Measurements from ENCODE around the gene CDKN2C.
"Not testable (repeated sequence)": the region's sequence is repeated elsewhere in the genome, so short reads cannot be mapped to it uniquely, and the experiment has no call there.

Gene CDKN2C

DNA sequence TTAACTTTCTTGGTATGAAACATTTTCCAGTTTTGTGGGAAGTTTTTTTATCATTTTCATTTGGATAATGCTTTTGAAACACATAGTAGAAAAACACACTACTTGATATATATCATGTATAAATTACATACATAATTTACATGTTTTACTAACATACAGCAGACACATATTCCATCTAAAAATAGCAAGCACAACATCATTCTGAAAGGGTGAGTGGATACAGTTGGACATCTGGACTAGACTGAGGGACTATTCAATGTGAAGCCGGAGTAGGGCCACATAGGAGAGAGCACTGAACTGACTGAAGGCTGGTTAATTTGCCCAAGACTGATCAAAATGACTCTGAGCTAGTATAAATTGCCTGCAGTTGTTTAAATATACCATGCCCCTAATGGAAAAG is 11.7 kb downstream of the CDKN2C start:
- DNase-seq: peak; percentile 75

- peak; percentile 53 for DNase-seq
Measured at GRCh38 chr1:50982611-50983010, 12.6 kb downstream of the CDKN2C start.

- DNase-seq: no peak
Measured at GRCh38 chr1:50983219-50983802, 13.3 kb downstream of the CDKN2C start.

- peak; percentile 76 for DNase-seq
Measured at GRCh38 chr1:50985094-50985493, 15.0 kb downstream of the CDKN2C start.

- no peak for DNase-seq
Measured at GRCh38 chr1:50986653-50987052, 16.6 kb downstream of the CDKN2C start.

DNA sequence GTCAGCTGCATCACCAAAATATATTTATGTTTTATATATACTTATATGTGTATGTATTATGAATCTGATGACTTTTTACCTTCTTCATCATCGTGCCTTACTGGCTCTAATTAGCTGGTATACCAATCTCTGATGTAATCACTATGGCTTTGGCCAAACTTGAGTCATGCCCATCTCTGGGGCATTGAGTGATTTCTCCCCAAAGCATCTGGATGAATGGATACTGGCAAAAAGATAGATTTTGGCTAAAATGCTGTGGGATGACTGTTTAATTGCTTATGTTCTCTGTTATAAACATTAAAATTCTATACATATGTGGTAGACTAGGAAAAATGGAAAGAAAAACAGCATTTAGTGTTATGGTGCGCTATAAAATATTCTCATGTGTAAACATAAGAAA is 19.6 kb downstream of the CDKN2C start:
- DNase-seq: no peak

- DNase-seq: no peak
Measured at GRCh38 chr1:50992532-50993318, 22.7 kb downstream of the CDKN2C start.

DNA sequence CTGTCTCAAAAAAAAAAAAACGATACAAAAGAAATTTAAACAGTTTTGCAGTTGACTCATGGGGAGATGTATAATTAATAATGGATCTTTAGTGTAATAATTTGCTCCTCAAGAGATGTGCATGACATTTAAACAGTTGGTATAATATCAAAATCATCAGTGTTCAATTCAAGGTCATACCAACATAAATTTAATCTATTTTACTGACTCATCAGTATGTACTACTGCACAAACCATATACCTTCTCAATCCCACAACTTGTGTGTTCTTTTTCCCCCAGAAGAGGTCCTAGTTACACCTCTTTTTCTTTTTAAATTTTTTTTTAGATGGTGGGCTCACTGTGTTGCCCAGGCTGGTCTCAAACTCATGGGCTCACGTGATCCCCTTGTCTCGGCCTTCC is 23.6 kb downstream of the CDKN2C start:
- DNase-seq: no peak

- no peak for DNase-seq
Measured at GRCh38 chr1:50994997-50995396, 25.0 kb downstream of the CDKN2C start.

DNA sequence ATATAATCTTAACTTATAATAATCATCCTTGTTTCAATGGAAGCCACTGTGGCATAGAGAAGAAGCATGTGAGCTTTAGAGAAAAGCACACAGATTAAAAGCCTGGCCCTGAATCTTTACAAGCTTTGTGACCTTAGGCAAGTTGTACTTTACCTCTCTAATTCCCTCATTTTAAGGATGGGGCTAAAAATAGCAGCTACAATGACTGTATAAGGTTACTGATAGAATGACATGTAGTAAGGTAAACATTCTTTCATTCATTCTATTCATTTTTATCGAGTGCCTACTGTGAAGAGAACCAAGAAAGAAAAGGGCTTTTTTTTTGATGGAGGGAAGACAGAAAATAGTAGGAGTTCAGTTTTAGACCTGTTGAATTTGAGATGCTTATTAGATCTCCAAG is 25.6 kb downstream of the CDKN2C start:
- peak; percentile 47 for DNase-seq

DNA sequence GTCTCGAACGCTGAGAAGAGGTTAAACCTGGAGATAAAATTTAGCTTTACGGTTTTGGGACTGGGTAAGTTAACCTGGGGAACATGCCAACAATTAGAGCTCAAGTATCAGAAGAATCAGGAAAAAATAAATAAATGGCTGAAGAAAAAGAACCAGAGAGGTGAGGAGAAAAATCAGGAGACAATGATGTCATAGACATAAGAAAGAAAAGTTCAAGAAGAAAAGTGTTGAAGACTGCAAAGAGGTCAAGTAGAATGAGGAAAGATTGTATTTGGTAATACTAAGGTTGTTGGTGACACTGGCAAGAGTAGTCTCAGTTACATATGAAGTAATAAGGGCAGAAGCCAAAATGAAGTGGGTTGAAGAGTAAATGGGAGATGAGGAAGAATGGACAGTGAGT is 26.0 kb downstream of the CDKN2C start:
- DNase-seq: no peak

GRCh38 chr1:50999375-50999774 is 29.3 kb downstream of the CDKN2C start:
- DNase-seq: not testable (repeated sequence)

GRCh38 chr1:51000160-51000559 is 30.1 kb downstream of the CDKN2C start:
- no peak for DNase-seq

DNA sequence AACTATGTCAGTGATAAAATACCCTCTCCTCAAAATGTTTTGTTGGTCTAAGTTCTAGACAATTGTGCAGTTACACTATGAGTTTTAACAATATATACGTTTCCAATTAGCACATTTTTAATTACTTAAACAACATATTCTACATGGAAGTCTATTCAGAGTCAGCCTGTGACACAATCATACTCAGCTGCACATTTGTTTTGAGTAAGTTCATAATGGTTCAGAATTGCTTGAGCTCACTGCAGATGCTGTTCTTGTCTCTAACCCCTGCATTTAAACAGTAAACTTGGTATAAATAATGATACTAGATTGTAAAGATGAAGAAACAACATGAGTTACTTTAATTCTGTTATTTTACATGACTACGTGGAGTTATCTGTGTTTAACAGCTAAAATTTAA is 30.6 kb downstream of the CDKN2C start:
- DNase-seq: no peak

GRCh38 chr1:51002516-51002915 is 32.5 kb downstream of the CDKN2C start:
- no peak for DNase-seq

DNA sequence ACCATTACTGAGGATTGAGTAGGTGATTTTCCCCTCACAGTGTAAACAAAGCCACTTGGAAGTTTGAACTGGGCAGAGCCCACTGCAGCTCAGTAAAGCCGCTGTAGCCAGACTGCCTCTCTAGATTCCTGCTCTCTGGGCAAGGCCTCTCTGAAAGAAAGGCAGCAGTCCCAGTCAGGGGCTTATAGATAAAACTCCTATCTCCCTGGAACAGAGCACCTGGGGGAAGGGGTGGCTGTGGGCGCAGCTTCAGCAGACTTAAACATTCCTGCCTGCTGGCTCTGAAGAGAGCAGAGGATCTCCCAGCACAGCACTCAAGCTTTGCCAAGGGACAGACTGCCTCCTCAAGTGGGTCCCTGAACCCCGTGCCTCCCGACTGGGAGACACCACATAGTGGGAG is 35.5 kb downstream of the CDKN2C start:
- DNase-seq: not testable (repeated sequence)

- no peak for DNase-seq
Measured at GRCh38 chr1:51009381-51009780, 39.3 kb downstream of the CDKN2C start.

DNA sequence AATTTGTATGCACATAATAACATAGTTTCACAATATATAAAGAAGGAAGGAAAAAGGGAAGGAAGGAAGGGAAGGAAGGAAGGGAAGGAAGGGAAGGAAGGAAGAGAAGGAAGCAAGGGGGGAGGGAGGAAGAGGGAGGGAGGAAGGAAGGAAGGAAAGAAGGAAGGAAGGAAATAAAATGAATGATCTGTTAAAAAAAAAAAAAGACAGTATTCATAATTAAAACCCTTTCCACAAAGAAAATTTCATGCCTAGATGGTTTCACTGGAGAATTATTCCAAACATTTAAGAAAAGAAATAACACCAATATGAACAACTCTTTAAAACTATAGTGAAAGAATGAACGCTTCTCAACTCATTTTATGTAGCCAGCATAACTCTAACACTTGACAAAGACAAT is 44.8 kb downstream of the CDKN2C start:
- DNase-seq: no peak

DNA sequence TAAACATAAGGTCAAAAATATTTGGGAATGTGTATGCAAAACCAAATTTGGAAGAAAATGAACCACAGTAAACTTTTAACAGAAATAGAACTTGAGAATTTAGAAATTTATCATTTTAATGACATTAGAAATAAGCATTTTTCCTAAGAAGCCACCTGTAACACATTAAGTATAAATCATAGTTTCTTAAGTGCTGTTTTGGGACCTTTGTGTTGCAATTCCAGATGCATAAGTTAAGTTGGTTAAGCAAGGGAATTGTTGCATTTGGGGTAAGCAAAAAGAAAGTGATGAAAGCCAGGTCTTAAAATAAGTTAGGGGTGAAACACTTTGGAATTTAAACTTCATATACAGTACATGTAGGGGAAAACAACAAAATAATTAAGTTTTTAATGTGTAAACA is 49.8 kb downstream of the CDKN2C start:
- DNase-seq: no peak

Data from NCI-H2029 (cell line).